Measurements from ENCODE around the gene FASN.

The FASN gene

GRCh38 chr17:82121246-82121645 is 23.2 kb upstream of the FASN start:
- TF ChIP-seq CTCF (IDR thresholded peaks at IDR 0.05; ENCODE audit: low read depth, low read length) = no peak
- no peak for DNase-seq (ENCODE audit: extremely low read depth, low read depth)

- no peak for DNase-seq (ENCODE audit: extremely low read depth, low read depth)
- no peak for TF ChIP-seq CTCF (IDR thresholded peaks at IDR 0.05; ENCODE audit: low read depth, low read length)
These were observed 22.1 kb upstream of the FASN start for GRCh38 chr17:82120148-82120547.

GRCh38 chr17:82118815-82119380 is 20.9 kb upstream of the FASN start:
- TF ChIP-seq CTCF (IDR thresholded peaks at IDR 0.05; ENCODE audit: low read depth, low read length) = no peak
- DNase-seq (ENCODE audit: extremely low read depth, low read depth) = no peak

- TF ChIP-seq CTCF (IDR thresholded peaks at IDR 0.05; ENCODE audit: low read depth, low read length) = no peak
- no peak for DNase-seq (ENCODE audit: extremely low read depth, low read depth)
These were observed 20.3 kb upstream of the FASN start for GRCh38 chr17:82118168-82118814.

GRCh38 chr17:82117139-82118090 is 19.4 kb upstream of the FASN start:
- TF ChIP-seq CTCF (IDR thresholded peaks at IDR 0.05; ENCODE audit: low read depth, low read length) = no peak
- DNase-seq (ENCODE audit: extremely low read depth, low read depth) = no peak

- DNase-seq (ENCODE audit: extremely low read depth, low read depth) = no peak
- TF ChIP-seq CTCF (IDR thresholded peaks at IDR 0.05; ENCODE audit: low read depth, low read length) = no peak
These were observed 18.2 kb upstream of the FASN start for GRCh38 chr17:82116246-82116645.

GRCh38 chr17:82114872-82115271 is 16.8 kb upstream of the FASN start:
- no peak for TF ChIP-seq CTCF (IDR thresholded peaks at IDR 0.05; ENCODE audit: low read depth, low read length)
- DNase-seq (ENCODE audit: extremely low read depth, low read depth) = no peak
